GM12801 (cell line): ENCODE data around the gene CCM2L.

ENCODE experiments used
- TF ChIP-seq, protein P1 (sequence below): IDR thresholded peaks from one replicate; pipeline ENCODE4 v1.5.1; 2011; ENCODE audit warnings: control low read depth; ENCODE audit not compliant: insufficient read length; ENCODE audit errors: extremely low read depth

CCM2L gene

DNA sequence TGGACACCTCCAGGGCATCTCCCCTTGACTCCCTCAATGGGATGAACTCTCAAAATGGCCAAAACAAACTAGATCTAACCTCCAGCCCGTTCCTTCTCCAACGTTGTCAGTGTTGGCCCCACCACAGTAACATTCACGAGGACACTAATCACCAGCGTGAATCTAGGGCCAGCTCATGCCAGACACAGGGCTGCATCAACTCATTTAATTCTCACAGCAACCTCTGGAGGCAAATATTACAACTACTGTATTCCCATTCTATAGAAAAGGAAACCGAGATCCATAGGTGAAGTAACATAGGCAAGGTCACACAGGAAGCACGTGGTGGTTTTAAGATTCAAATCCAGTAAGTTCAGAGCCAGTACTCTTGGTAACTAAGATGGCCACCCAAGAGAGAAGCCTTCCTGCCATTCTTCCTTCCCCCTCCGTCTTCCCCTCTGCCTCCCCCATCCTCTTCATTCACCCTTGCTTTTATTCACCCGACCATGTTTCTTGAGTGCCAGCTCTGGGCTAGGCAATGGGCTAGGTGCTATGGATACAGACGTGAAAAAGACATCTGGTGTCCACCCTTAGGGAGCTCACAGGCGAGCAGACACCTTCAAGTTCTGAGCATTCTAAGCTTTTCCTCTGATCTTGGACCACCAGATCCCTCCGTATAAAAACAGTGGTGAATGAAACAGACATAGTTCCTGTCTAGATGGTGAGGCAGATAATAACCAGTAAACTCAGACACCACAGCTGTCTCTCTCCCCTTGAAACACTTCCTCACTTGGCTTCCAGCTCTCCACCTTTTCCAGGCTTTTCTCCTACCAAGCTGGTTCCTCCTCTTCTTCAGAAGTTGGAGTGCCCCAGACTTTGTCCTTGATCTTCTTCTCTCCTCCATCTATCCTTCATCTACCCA is 9.6 kb downstream of the CCM2L start:
- TF ChIP-seq, protein P1, sequence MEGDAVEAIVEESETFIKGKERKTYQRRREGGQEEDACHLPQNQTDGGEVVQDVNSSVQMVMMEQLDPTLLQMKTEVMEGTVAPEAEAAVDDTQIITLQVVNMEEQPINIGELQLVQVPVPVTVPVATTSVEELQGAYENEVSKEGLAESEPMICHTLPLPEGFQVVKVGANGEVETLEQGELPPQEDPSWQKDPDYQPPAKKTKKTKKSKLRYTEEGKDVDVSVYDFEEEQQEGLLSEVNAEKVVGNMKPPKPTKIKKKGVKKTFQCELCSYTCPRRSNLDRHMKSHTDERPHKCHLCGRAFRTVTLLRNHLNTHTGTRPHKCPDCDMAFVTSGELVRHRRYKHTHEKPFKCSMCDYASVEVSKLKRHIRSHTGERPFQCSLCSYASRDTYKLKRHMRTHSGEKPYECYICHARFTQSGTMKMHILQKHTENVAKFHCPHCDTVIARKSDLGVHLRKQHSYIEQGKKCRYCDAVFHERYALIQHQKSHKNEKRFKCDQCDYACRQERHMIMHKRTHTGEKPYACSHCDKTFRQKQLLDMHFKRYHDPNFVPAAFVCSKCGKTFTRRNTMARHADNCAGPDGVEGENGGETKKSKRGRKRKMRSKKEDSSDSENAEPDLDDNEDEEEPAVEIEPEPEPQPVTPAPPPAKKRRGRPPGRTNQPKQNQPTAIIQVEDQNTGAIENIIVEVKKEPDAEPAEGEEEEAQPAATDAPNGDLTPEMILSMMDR: no peak

DNA sequence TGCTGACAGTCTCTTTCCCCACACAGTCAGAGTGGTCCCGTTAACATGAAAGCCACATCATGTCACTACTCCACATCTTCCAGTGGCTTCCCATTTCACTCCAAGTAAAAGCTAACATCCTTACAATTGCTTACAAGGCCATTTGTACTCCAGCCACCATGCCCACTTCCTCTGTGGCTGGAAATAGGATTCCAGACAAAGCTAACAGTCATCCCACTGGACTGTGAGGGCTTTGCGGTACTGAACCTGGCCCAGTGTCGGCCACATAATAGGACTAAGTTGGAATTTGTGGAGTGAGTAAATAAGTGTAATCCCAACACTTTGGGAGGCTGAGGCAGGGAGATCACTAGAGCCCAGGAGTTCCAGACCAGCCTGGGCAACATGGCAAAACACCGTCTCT is 10.9 kb downstream of the CCM2L start:
- TF ChIP-seq, protein P1: no peak

DNA sequence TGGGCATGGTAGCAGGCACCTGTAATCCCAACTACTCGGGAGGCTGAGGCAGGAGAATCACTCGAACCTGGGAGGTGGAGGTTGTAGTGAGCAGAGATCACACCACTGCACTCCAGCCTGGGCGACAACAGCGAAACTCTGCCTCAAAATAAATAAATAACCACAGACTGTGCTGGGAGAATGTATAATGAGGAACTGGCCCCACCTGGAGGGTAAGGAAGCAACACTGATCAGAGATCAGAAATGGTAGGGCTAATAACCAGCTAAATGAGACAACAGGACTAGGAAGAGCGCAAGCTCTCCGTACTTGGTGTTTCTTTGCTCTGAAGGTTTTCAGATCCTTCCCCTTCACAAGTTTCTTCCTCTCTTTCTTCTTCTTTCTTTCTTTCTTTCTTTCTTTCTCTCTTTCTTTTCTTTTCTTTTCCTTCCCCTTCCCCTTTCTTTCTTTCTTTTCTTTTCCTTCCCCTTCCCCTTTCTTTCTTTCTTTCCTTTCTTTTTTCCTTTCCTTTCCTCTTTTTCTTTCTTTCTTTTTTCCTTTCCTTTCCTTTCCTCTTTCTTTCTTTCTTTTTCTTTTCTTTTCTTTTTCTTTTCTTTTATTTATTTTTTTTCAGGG is 14.6 kb downstream of the CCM2L start:
- TF ChIP-seq, protein P1: no peak

DNA sequence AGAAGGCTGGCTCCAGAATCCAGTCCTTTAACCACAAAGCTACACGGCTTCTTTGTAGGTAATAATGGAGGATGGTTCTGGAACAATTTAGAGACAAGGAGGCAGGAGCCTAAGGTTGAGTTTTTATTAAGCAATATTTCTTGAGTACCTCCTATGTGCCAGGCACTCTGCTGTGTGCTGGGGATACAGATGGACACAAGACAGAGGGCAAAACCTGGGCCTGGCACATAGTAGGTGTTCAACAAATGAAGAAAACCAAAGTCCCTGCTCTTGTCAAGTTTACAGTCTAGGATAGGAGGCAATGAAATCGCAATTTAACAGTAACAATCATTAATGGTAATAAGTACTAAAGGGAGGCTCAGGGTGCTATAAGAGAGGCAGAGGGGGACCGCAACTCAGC is 17.4 kb downstream of the CCM2L start:
- TF ChIP-seq, protein P1: no peak

DNA sequence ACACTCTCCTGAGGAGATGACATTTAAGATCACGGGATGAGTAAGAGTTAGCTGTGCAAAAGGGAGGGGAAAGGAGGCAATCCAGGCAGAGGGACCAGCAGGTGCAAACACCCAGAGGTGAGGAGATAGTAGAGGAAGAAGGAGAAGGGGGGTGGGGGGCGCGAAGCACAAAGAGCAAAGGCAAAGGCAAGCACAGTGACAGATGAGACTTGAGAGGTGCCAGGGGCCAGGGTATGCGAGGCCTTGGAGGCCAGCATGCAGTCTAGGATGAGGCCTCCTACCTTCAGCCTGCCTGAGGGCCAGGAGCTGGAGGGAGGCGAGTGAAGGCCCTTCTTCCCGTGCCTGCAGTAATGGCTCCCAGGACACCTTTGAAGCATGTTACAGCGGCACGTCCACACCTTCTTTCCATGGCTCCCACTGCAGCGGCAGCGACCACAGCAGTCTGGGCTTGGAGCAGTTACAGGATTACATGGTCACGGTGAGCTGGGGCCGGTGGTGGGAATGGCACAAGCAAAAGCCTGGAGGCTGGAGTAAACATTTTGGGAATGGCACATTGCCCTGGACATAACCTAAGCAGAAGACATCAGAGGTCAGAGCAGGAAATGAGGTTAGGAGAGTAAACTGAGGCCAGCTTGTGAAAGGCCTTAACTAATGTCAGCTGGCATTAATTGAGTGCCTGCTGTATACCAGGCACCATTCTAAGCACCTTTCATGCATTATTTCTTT is 18.6 kb downstream of the CCM2L start:
- TF ChIP-seq, protein P1: no peak

DNA sequence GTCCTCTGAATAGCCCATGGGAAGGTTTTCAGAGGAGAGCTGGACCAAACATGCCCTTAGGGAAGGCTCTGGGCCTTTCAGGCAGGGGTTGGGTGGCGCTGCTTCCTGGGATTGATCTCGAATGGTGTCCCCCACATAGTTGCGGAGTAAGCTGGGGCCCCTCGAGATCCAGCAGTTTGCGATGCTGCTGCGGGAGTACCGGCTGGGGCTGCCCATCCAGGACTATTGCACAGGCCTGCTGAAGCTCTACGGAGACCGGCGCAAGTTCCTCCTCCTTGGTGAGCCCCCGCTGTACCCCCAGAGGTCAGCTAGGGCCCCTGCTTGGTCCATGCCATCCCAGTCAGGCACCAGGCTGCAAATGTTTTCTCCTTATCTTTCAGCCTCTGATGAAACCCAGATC is 19.3 kb downstream of the CCM2L start:
- TF ChIP-seq, protein P1: no peak
